Fibroblast of lung (primary cell): ENCODE results near the gene MBOAT2.

Experiments
- CTCF ChIP-seq, 2 donors: IDR thresholded peaks in 1 of 2; conservative IDR thresholded peaks in 1 of 2; 1 replicate in 1 of 2; 2 replicates in 1 of 2; pipeline ENCODE4 v1.5.1; 2011 to 2012; ENCODE audit warnings: low read length in 2 of 2, control low read depth in 1 of 2, inconsistent platforms in 1 of 2, low read depth in 1 of 2, mild to moderate bottlenecking in 1 of 2
- EZH2 ChIP-seq: IDR thresholded peaks from 2 replicates; pipeline ENCODE4 v1.5.1; 2012; ENCODE audit warnings: low read length, control low read depth, mild to moderate bottlenecking; ENCODE audit errors: missing control alignments

GRCh38 chr2:8858910-8859309, 144.6 kb downstream of the MBOAT2 start:
- TF ChIP-seq CTCF (conservative IDR thresholded peaks at IDR 0.05 in 1 of 2, IDR thresholded peaks at IDR 0.05 in 1 of 2; ENCODE audit: low read depth in 1 of 2, low read length in 2 of 2) (no peak), EZH2 (no peak)
